GM18870 (cell line): ENCODE results near the gene HSPA14.
"Not testable (repeated sequence)": the region's sequence is repeated elsewhere in the genome, so short reads cannot be mapped to it uniquely, and the experiment has no call there.

ENCODE experiments used
- ATAC-seq: cut with Tn5 transposase; IDR thresholded peaks from one replicate; pipeline ENCODE4 v1.9.1; 2021; ENCODE audit warnings: moderate library complexity; ENCODE audit not compliant: unreplicated experiment

Gene HSPA14

DNA sequence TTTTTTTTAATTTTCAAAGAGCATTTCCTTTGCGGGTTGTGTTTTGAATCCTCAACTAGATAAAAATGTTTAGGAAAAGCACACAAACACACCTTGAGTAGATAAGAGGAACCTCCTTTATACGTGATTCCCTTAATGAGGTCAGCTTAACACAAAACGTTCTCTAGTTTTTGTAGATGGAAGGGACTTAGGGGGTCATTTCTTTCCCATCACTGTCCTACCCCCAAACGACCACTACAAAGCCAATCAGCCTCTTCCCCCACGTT lies 41.8 kb downstream of the HSPA14 start:
- no peak for ATAC-seq

DNA sequence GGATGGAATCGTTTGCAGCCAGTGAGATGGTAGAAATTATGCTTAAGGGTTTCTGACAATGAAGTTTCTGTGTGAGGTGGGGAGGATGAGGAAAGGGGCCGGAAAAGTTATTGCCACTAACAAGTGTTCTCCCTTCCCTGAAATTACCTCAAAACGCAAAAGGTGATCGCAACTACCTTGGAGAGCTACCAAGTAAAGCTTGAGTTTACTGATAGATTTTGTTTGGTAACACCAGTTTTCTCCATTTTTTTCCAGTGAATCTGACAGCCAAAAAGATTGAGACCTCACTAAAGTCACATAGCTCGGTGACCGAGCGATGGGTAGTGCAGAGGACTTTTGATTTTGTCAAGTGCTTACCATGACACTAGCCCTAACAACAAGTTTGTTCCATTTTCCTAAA lies 42.1 kb downstream of the HSPA14 start:
- no peak for ATAC-seq

DNA sequence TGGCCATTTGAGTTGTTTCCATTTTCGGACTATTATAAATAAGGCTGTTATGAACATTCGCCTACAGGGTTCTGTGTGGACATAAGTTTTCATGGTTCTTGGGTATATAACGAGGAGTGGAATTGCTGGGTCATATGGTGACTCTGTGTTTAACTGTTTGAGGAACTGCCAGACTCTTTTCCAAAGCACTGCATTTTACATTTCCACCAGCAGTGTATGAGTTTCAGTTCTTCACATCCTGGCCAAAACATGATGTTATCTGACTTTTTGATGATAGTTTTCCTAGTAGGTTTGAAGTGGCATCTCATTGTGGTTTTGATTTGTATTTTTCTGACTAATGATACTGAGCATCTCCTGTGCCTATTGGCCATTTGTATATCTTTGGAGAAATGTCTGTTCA lies 46.0 kb downstream of the HSPA14 start:
- ATAC-seq: no peak

DNA sequence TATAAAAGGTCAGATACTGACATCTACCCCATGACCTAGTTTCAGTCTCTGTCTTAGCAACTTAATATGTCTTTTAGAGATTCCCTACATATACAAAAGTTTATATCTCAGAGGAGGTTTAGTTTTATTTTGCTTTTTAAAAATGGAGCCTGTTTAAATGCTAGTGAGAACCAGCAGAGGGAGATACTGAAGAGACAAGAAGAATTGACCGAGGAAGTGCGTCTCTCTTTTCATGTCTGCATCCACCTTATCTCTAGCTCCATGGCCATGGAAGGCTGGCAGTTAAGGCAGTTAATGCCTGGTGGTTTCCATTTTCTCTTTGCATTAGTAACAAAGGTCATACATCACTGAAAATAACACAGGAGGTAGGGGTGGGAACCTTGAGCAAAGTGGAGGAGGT lies 51.2 kb downstream of the HSPA14 start:
- no peak for ATAC-seq

DNA sequence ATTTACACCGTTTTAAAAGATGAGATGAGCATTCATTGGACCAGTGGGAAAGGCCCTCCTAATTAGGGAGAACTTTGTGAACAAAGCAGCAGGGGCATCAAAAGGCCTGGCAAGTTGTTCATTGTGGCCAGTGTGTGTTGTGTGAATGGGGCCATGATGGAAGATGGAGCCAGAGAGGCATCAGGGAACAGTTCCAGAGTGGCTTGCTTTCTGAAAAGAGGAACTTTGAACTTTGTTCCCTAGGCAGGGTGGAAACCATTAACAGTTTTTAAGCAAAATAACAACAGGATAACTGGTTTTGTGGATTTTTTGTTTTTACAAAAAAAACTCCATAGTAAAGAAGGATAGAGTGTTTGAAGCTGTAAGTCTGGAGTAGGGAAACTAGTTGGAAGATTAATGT lies 53.0 kb downstream of the HSPA14 start:
- no peak for ATAC-seq

DNA sequence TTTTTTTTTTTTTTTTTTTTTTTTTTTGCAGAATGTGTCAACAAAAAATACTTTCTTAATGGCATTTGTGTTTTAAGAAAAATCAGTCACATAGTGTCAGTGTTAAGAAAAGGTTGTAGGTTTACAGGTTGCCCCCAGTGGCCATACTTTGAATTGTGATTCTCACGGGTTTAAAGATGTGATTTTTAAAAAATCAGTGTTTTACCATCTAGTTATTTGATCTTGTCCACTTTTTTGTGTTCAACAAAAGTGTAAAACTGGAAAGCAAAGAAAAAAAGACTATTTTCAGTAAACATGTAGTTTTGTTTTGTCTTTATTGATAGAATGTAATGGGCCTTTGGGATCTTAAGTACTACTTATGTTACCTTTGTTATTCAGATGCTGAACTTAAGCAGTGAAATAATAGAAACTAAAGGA lies 66.2 kb downstream of the HSPA14 start:
- no peak for ATAC-seq

DNA sequence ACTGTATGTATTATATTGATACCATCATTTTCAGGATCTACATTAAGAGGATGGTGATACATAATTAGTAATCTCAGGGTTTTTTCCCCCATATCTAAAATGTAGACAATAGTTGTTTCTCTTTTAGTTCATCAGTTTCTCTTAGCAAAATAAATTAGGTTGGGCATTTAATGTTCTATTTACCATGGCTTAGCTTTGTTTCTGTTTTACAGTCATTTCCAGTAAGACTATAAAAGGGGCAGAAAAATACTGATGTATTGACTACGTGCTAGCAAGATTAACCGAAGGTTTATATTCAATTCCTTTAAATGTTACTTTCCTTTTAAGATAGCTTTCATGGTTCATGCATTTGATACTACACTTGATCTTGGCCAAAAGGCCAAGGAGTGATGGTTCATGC lies 66.8 kb downstream of the HSPA14 start:
- ATAC-seq: no peak

DNA sequence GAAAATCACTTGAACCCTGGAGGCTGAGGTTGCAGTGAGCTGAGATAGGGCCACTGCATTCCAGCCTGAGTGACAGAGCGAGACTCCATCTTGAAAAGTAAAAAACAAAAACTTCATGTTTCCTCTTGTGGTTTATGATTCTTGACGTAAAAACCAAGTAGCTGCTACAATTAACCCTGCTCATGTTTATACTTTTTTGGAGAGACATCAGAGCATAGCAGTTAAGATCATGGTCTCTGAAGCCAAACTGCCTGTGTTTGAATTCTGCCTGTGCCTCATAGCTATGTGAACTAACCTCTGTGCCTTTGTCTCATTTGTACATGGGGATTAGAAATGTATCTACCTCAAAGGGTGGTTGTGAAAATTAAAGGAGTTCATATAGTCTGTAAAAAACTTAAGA lies 67.8 kb downstream of the HSPA14 start:
- ATAC-seq: no peak

DNA sequence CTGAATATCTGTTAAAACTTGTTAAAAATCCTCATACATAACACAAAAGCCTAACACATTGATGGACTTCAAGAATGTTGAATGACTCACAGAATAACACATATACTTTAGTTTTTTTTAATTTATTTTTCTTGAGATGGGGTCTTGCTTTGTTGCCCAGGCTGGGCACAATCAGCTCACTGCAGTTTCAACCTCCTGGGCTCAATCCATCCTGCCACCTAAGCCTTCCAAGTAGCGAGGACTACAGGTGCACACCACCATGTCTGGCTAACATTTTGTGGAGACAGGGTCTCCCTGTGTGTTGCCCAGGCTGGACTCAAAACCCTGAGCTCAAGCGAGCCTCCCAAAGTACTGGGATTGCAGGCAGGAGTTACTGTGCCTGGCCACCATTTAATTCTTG lies 68.7 kb downstream of the HSPA14 start:
- ATAC-seq: no peak

DNA sequence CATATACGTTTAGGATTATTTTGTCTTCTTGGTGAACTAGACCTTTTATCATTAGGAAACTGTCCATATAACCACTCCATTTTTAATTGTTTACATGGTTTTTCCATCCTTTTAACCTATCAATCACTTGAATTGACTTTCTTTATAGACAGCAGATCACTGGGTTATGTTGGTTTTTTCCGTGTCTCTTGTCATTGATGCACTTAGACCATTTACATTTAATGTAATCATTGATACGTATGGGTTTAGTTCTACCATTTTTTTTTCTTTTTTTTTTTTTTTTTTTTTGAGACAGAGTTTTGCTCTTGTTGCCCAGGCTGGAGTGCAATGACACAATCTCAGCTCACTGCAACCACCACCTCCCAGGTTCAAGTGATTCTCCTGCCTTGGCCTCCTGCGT lies 69.5 kb downstream of the HSPA14 start:
- not testable (repeated sequence) for ATAC-seq

DNA sequence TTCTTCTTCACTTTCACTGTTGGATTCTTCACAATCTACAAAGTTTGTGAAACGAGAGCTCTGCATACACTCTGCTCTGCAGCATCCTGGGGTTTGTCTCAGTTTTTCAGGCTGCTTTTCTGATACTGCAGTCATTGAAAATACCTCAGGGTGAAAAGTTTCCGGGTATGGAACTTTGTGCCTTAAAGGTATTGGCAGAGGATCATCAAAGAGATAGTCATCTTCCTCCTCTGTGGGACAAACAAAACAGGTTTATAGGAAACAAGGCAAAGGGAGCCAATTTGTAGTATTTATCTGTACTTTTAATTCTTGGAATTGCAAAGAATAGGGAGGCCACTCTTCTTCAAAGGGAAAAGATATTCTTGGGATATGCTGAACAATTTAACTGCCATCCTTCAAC lies 71.0 kb downstream of the HSPA14 start:
- no peak for ATAC-seq

DNA sequence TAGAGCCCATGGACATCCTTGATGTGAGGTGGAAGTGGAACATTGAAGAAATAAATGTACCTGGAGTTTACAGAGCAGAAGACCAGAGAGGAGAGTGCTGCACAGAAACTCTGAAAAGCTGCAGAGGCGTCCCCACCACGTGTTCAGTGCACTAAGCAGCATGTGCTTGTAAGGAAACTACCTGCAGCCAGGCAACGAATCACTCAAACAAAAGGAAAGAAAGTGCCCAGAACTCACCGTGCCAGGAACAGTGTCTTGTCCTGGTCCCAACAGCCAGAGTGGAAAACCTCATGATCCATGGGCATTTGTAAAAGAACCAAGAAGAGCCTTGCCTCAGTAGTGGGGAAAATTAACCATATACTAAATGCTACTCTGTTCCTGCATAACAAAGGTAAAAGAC lies 72.8 kb downstream of the HSPA14 start:
- no peak for ATAC-seq

DNA sequence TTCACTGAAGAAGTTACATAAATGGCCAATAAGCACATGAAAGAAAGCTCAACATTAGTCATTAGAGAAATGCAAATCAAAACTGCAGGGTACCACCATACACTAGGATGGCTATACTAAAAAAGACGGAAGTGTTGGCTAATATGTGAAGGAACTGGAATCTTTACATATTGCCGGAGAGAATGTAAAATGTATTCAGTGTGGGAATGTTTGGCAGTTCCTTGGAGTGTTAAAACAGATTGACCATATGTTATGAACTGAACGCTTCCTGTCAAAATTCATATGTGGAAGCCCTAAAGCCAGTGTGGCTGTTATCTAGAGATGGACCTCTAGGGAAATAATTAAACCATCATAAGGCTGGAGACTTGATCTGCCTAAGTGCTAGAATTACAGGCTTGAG lies 73.7 kb downstream of the HSPA14 start:
- ATAC-seq: no peak

DNA sequence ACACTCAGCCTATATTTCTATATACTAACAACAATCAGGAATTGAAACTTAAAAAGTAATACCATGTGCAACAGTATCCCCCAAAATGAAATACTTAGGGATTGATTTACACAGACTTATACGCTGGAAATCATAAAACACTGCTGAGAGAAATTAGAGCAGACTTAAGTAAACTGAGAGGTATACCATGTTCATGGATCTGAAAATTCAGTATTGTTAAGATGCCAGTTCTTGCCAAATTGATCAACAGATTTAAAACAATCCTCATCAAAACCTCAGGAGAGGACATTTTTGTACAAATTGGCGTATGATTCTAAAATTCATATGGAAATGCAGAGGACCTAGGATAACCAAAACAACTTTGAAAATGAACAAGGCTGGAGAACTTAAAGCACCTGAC lies 78.5 kb downstream of the HSPA14 start:
- no peak for ATAC-seq

DNA sequence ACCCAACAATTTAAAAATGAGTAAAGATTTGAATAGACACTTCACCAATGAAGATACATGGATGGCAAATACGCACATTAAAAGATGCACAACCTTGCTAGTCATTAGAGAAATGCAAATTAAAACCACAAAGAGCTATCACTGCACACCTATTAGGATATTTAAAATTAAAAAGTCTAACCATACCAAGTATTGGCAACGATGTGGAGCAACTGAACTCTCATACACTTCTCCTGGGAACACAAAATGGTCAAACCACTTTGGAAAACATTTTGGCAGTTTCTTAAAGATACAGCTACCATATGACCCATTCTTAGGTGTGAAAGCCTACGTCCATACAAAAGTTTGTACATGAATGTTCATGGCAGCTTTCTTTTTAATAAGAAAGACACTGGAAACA lies 79.7 kb downstream of the HSPA14 start:
- no peak for ATAC-seq

DNA sequence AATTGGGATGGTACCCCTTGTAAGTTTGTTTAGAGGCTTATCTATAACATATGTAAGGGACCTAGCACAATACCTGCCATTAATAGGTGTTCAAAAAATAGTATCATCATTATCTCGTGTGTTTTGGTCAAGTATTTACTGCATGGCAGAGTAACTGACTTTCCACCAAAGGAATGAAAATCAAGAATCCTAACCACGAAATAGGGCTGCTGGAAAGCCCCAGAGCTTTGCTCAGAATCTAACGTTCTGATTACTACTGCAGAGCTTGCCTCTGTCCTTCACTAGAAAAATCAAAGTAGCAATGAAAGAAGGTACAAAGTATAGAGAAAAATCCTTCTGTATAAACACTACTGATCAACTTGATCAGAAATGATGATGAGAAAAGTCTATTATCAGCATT lies 80.9 kb downstream of the HSPA14 start:
- no peak for ATAC-seq
